Neural cell (in vitro differentiated cells): ENCODE measurements around the gene GPR6. TPM values are rescaled to one million over a fixed set of nuclear protein-coding genes. Genes with fewer than 3 reads are reported as not detected.

Source experiments
- H2AFZ ChIP-seq: fragments of 200-600, 300-800 bp; sonication (generic), shearing (Covaris generic); 2 replicates; pipeline ENCODE4 v1.6.0; 2014; ENCODE audit warnings: low read depth, mild to moderate bottlenecking, antibody characterized with exemption, low read length, moderate library complexity
- H3F3A ChIP-seq: fragments of 200-600 bp; shearing (Covaris generic); 2 replicates; pipeline ENCODE4 v1.6.1; 2016; ENCODE audit warnings: mild to moderate bottlenecking, moderate library complexity, mixed read lengths, antibody characterized with exemption, low read length; ENCODE audit not compliant: insufficient read depth, poor library complexity, severe bottlenecking
- H3K27ac ChIP-seq: fragments of 200-600, 300-800 bp; sonication (generic), shearing (Covaris generic); 2 replicates; pipeline ENCODE4 v1.5.1; 2014; ENCODE audit warnings: mild to moderate bottlenecking, low read length, moderate library complexity
- H3K27me3 ChIP-seq: fragments of 300-800, 200-600 bp; sonication (generic), shearing (Covaris generic); 2 replicates; pipeline ENCODE4 v1.6.0; 2014; ENCODE audit warnings: mild to moderate bottlenecking, low read depth, low read length, moderate library complexity; ENCODE audit not compliant: insufficient read depth
- H3K36me3 ChIP-seq: fragments of 300-800, 200-600 bp; sonication (generic), shearing (Covaris generic); 2 replicates; pipeline ENCODE4 v1.5.1; 2014; ENCODE audit warnings: mild to moderate bottlenecking, antibody characterized with exemption, low read length, moderate library complexity; ENCODE audit not compliant: insufficient read depth
- H3K4me2 ChIP-seq: fragments of 300-800, 200-600 bp; sonication (generic), shearing (Covaris generic); 2 replicates; pipeline ENCODE4 v1.6.0; 2014; ENCODE audit warnings: mild to moderate bottlenecking, low read length
- H3K4me3 ChIP-seq: fragments of 300-800, 200-600 bp; sonication (generic), shearing (Covaris generic); 2 replicates; pipeline ENCODE4 v1.5.1; 2014; ENCODE audit warnings: mild to moderate bottlenecking, low read length, moderate library complexity
- H3K79me2 ChIP-seq: fragments of 200-600 bp; shearing (Covaris generic); replicated peaks from 2 replicates; pipeline ENCODE4 v1.6.0; 2014; ENCODE audit warnings: mild to moderate bottlenecking, low read length, moderate library complexity; ENCODE audit not compliant: insufficient read depth
- H3K9ac ChIP-seq: fragments of 300-800, 200-600 bp; sonication (generic), shearing (Covaris generic); 2 replicates; pipeline ENCODE4 v1.6.1; 2016; ENCODE audit warnings: mild to moderate bottlenecking, low read length, mixed read lengths
- H3K9me2 ChIP-seq: fragments of 200-600 bp; shearing (Covaris generic); 2 replicates; pipeline ENCODE4 v1.6.1; 2016; ENCODE audit warnings: mild to moderate bottlenecking, low read length, mixed read lengths; ENCODE audit not compliant: insufficient read depth
- H3K9me3 ChIP-seq: fragments of 200-600, 300-800 bp; sonication (generic), shearing (Covaris generic); 2 replicates; pipeline ENCODE4 v1.6.1; 2016; ENCODE audit warnings: mild to moderate bottlenecking, mixed run types, low read length, moderate library complexity, mixed read lengths
- H4K20me1 ChIP-seq: fragments of 200-600 bp; shearing (Covaris generic); 2 replicates; pipeline ENCODE4 v1.6.1; 2016; ENCODE audit warnings: mild to moderate bottlenecking, mixed run types; ENCODE audit not compliant: insufficient read depth
- CTCF ChIP-seq: fragments of 450-650 bp; IDR thresholded peaks from 2 replicates; pipeline ENCODE4 v1.5.1; 2014; ENCODE audit warnings: antibody characterized with exemption, mild to moderate bottlenecking, moderate library complexity; ENCODE audit not compliant: poor library complexity, severe bottlenecking
- EP300 ChIP-seq: fragments of 450-650 bp; conservative IDR thresholded peaks from 2 replicates; pipeline ENCODE4 v1.6.1; 2014; ENCODE audit warnings: antibody characterized with exemption, mild to moderate bottlenecking, moderate library complexity; ENCODE audit not compliant: poor library complexity, severe bottlenecking
- EZH2 ChIP-seq: fragments of 200-600, 300-800 bp; shearing (Covaris generic), sonication (generic); IDR thresholded peaks from 2 replicates; pipeline ENCODE4 v1.6.1; 2014; ENCODE audit warnings: antibody characterized with exemption, low read length, borderline replicate concordance, mild to moderate bottlenecking; ENCODE audit not compliant: insufficient read depth, poor library complexity, severe bottlenecking
- MXI1 ChIP-seq: fragments of 450-650 bp; conservative IDR thresholded peaks from 2 replicates; pipeline ENCODE4 v1.6.1; 2014; ENCODE audit warnings: antibody characterized with exemption, mild to moderate bottlenecking; ENCODE audit not compliant: poor library complexity, severe bottlenecking
- POLR2AphosphoS5 ChIP-seq: IDR thresholded peaks from 2 replicates; pipeline ENCODE4 v1.6.1; 2012
- RAD21 ChIP-seq: fragments of 450-650 bp; conservative IDR thresholded peaks from 2 replicates; pipeline ENCODE4 v1.6.1; 2014; ENCODE audit warnings: antibody characterized with exemption, mild to moderate bottlenecking, moderate library complexity
- REST ChIP-seq: IDR thresholded peaks from 2 replicates; pipeline ENCODE4 v1.6.1; 2012; ENCODE audit warnings: borderline replicate concordance
- SMC3 ChIP-seq: fragments of 450-650 bp; conservative IDR thresholded peaks from 2 replicates; pipeline ENCODE4 v1.6.1; 2014; ENCODE audit warnings: antibody characterized with exemption, mild to moderate bottlenecking, moderate library complexity; ENCODE audit not compliant: poor library complexity
- TAF1 ChIP-seq: IDR thresholded peaks from 2 replicates; pipeline ENCODE4 v1.6.1; 2012; ENCODE audit warnings: low read depth
- polyA plus RNA-seq: library from polyadenylated mRNA; depleted of rRNA; stranded (reverse); fragments of >200 nt; gene quantifications from 2 replicates; pipeline ENCODE4 v1.2.3, GENCODE V29; 2014

The GPR6 gene
- polyA plus RNA-seq, 1 donor from 2014 or later, result 1.4 TPM

- no peaks in the 10 kb centered on the region for H4K20me1 ChIP-seq
- no peaks in the 10 kb centered on the region for H3K9me2 ChIP-seq
- no peaks in the 10 kb centered on the region for H3K27me3 ChIP-seq
- no peaks in the 10 kb centered on the region for H3K36me3 ChIP-seq
- H3K4me3 ChIP-seq, result no peak overlapping the region
- no peak overlapping the region for H2AFZ ChIP-seq
- H3K9ac ChIP-seq, result no peak overlapping the region
- H3K27ac ChIP-seq, result no peak overlapping the region
- no peak overlapping the region for H3K4me2 ChIP-seq
- no peaks in the 10 kb centered on the region for H3K9me3 ChIP-seq
- no peak for TF ChIP-seq SMC3
- TF ChIP-seq CTCF, result no peak
- H3K79me2 ChIP-seq, result no peaks in the 10 kb centered on the region
- H3F3A ChIP-seq, result no peaks in the 10 kb centered on the region
These were observed 22.6 kb upstream of the GPR6 start for GRCh38 chr6:109955491-109955890.

GRCh38 chr6:109958626-109959025 lies 19.5 kb upstream of the GPR6 start:
- H3K9me2 ChIP-seq, result no peaks in the 10 kb centered on the region
- H2AFZ ChIP-seq, result no peak overlapping the region
- H3K27me3 ChIP-seq, result no peaks in the 10 kb centered on the region
- no peak for TF ChIP-seq CTCF
- no peak for TF ChIP-seq SMC3
- TF ChIP-seq MXI1, result no peak
- no peak for TF ChIP-seq RAD21
- TF ChIP-seq TAF1, result no peak
- no peak for TF ChIP-seq EP300
- no peak for TF ChIP-seq REST
- TF ChIP-seq EZH2, result no peak
- TF ChIP-seq POLR2AphosphoS5, result no peak
- no peaks in the 10 kb centered on the region for H3K79me2 ChIP-seq
- H4K20me1 ChIP-seq, result no peaks in the 10 kb centered on the region
- no peak overlapping the region for H3K9ac ChIP-seq
- H3K4me2 ChIP-seq, result no peak overlapping the region
- no peak overlapping the region for H3K4me3 ChIP-seq
- no peaks in the 10 kb centered on the region for H3K9me3 ChIP-seq
- no peak overlapping the region for H3K27ac ChIP-seq
- H3K36me3 ChIP-seq, result no peaks in the 10 kb centered on the region
- H3F3A ChIP-seq, result no peaks in the 10 kb centered on the region
